Neural cell (in vitro differentiated cells): Measurements from ENCODE around the gene ZNF200. TPM values are rescaled to one million over a fixed set of nuclear protein-coding genes. Genes with fewer than 3 reads are reported as not detected.

Experiments used
- H2AFZ ChIP-seq: fragments of 200-600, 300-800 bp; sonication (generic), shearing (Covaris generic); 2 replicates; pipeline ENCODE4 v1.6.0; 2014; ENCODE audit warnings: low read depth, mild to moderate bottlenecking, antibody characterized with exemption, low read length, moderate library complexity
- H3F3A ChIP-seq: fragments of 200-600 bp; shearing (Covaris generic); 2 replicates; pipeline ENCODE4 v1.6.1; 2016; ENCODE audit warnings: mild to moderate bottlenecking, moderate library complexity, mixed read lengths, antibody characterized with exemption, low read length; ENCODE audit not compliant: insufficient read depth, poor library complexity, severe bottlenecking
- H3K27ac ChIP-seq: fragments of 200-600, 300-800 bp; sonication (generic), shearing (Covaris generic); 2 replicates; pipeline ENCODE4 v1.5.1; 2014; ENCODE audit warnings: mild to moderate bottlenecking, low read length, moderate library complexity
- H3K27me3 ChIP-seq: fragments of 300-800, 200-600 bp; sonication (generic), shearing (Covaris generic); 2 replicates; pipeline ENCODE4 v1.6.0; 2014; ENCODE audit warnings: mild to moderate bottlenecking, low read depth, low read length, moderate library complexity; ENCODE audit not compliant: insufficient read depth
- H3K36me3 ChIP-seq: fragments of 300-800, 200-600 bp; sonication (generic), shearing (Covaris generic); 2 replicates; pipeline ENCODE4 v1.5.1; 2014; ENCODE audit warnings: mild to moderate bottlenecking, antibody characterized with exemption, low read length, moderate library complexity; ENCODE audit not compliant: insufficient read depth
- H3K4me2 ChIP-seq: fragments of 300-800, 200-600 bp; sonication (generic), shearing (Covaris generic); 2 replicates; pipeline ENCODE4 v1.6.0; 2014; ENCODE audit warnings: mild to moderate bottlenecking, low read length
- H3K4me3 ChIP-seq: fragments of 300-800, 200-600 bp; sonication (generic), shearing (Covaris generic); 2 replicates; pipeline ENCODE4 v1.5.1; 2014; ENCODE audit warnings: mild to moderate bottlenecking, low read length, moderate library complexity
- H3K79me2 ChIP-seq: fragments of 200-600 bp; shearing (Covaris generic); replicated peaks from 2 replicates; pipeline ENCODE4 v1.6.0; 2014; ENCODE audit warnings: mild to moderate bottlenecking, low read length, moderate library complexity; ENCODE audit not compliant: insufficient read depth
- H3K9ac ChIP-seq: fragments of 300-800, 200-600 bp; sonication (generic), shearing (Covaris generic); 2 replicates; pipeline ENCODE4 v1.6.1; 2016; ENCODE audit warnings: mild to moderate bottlenecking, low read length, mixed read lengths
- H3K9me2 ChIP-seq: fragments of 200-600 bp; shearing (Covaris generic); 2 replicates; pipeline ENCODE4 v1.6.1; 2016; ENCODE audit warnings: mild to moderate bottlenecking, low read length, mixed read lengths; ENCODE audit not compliant: insufficient read depth
- H3K9me3 ChIP-seq: fragments of 200-600, 300-800 bp; sonication (generic), shearing (Covaris generic); 2 replicates; pipeline ENCODE4 v1.6.1; 2016; ENCODE audit warnings: mild to moderate bottlenecking, mixed run types, low read length, moderate library complexity, mixed read lengths
- H4K20me1 ChIP-seq: fragments of 200-600 bp; shearing (Covaris generic); 2 replicates; pipeline ENCODE4 v1.6.1; 2016; ENCODE audit warnings: mild to moderate bottlenecking, mixed run types; ENCODE audit not compliant: insufficient read depth
- EP300 ChIP-seq: fragments of 450-650 bp; conservative IDR thresholded peaks from 2 replicates; pipeline ENCODE4 v1.6.1; 2014; ENCODE audit warnings: antibody characterized with exemption, mild to moderate bottlenecking, moderate library complexity; ENCODE audit not compliant: poor library complexity, severe bottlenecking
- EZH2 ChIP-seq: fragments of 200-600, 300-800 bp; shearing (Covaris generic), sonication (generic); IDR thresholded peaks from 2 replicates; pipeline ENCODE4 v1.6.1; 2014; ENCODE audit warnings: antibody characterized with exemption, low read length, borderline replicate concordance, mild to moderate bottlenecking; ENCODE audit not compliant: insufficient read depth, poor library complexity, severe bottlenecking
- MXI1 ChIP-seq: fragments of 450-650 bp; conservative IDR thresholded peaks from 2 replicates; pipeline ENCODE4 v1.6.1; 2014; ENCODE audit warnings: antibody characterized with exemption, mild to moderate bottlenecking; ENCODE audit not compliant: poor library complexity, severe bottlenecking
- POLR2AphosphoS5 ChIP-seq: IDR thresholded peaks from 2 replicates; pipeline ENCODE4 v1.6.1; 2012
- RAD21 ChIP-seq: fragments of 450-650 bp; conservative IDR thresholded peaks from 2 replicates; pipeline ENCODE4 v1.6.1; 2014; ENCODE audit warnings: antibody characterized with exemption, mild to moderate bottlenecking, moderate library complexity
- SMC3 ChIP-seq: fragments of 450-650 bp; conservative IDR thresholded peaks from 2 replicates; pipeline ENCODE4 v1.6.1; 2014; ENCODE audit warnings: antibody characterized with exemption, mild to moderate bottlenecking, moderate library complexity; ENCODE audit not compliant: poor library complexity
- TAF1 ChIP-seq: IDR thresholded peaks from 2 replicates; pipeline ENCODE4 v1.6.1; 2012; ENCODE audit warnings: low read depth
- polyA plus RNA-seq: library from polyadenylated mRNA; depleted of rRNA; stranded (reverse); fragments of >200 nt; gene quantifications from 2 replicates; pipeline ENCODE4 v1.2.3, GENCODE V29; 2014
- TF ChIP-seq, protein P1 (sequence below): fragments of 450-650 bp; IDR thresholded peaks from 2 replicates; pipeline ENCODE4 v1.5.1; 2014; ENCODE audit warnings: antibody characterized with exemption, mild to moderate bottlenecking, moderate library complexity; ENCODE audit not compliant: poor library complexity, severe bottlenecking
- TF ChIP-seq, protein P2 (sequence below): IDR thresholded peaks from 2 replicates; pipeline ENCODE4 v1.6.1; 2012; ENCODE audit warnings: borderline replicate concordance

The ZNF200 gene
- polyA plus RNA-seq, 1 donor from 2014 or later = 20.8 TPM

DNA sequence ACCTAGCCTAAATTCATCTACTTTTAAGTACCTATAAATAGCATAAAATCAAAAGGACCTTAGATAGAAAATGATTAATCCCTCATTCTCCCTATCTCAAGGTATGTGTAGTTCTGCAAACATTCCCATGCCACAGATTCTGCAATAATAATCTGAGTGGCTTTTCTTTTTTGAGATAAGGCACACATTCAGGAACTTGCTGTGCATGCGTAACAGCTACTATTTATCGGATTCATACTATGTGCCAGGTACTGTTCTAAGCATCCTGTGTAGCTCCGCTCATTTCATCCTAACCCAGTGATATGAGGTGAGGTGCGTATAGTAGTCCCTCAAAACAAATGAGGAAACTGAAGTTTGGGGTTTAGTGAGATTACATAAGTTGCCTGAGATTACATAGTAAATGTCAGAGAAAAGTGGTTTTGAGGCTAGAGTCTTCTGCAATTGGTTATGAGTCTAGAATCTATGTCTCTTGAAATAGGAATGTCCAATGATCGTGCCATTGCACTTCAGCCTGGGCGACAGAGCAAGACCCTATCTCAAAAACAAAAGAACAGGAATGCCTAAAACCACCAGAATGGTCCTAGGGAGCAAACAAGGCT is 46.4 kb upstream of the ZNF200 start:
- Histone ChIP-seq H3K4me3 (peak overlapping the region; percentile 98), H4K20me1 (no peaks in the 10 kb centered on the region), H3K4me2 (no peak overlapping the region), H3F3A (no peaks in the 10 kb centered on the region), H3K9me2 (no peaks in the 10 kb centered on the region), H3K27ac (no peak overlapping the region), H2AFZ (no peak overlapping the region), H3K27me3 (no peaks in the 10 kb centered on the region), H3K36me3 (no peaks in the 10 kb centered on the region), H3K79me2 (peaks cover 27% of the 10 kb centered on the region), H3K9me3 (no peaks in the 10 kb centered on the region), H3K9ac (no peak overlapping the region)
- no peak for TF ChIP-seq POLR2AphosphoS5
- no peak for TF ChIP-seq EZH2
- TF ChIP-seq SMC3 = no peak
- TF ChIP-seq EP300 = no peak
- TF ChIP-seq, protein P1, sequence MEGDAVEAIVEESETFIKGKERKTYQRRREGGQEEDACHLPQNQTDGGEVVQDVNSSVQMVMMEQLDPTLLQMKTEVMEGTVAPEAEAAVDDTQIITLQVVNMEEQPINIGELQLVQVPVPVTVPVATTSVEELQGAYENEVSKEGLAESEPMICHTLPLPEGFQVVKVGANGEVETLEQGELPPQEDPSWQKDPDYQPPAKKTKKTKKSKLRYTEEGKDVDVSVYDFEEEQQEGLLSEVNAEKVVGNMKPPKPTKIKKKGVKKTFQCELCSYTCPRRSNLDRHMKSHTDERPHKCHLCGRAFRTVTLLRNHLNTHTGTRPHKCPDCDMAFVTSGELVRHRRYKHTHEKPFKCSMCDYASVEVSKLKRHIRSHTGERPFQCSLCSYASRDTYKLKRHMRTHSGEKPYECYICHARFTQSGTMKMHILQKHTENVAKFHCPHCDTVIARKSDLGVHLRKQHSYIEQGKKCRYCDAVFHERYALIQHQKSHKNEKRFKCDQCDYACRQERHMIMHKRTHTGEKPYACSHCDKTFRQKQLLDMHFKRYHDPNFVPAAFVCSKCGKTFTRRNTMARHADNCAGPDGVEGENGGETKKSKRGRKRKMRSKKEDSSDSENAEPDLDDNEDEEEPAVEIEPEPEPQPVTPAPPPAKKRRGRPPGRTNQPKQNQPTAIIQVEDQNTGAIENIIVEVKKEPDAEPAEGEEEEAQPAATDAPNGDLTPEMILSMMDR = no peak
- no peak for TF ChIP-seq TAF1
- TF ChIP-seq RAD21 = no peak
- TF ChIP-seq, protein P2, sequence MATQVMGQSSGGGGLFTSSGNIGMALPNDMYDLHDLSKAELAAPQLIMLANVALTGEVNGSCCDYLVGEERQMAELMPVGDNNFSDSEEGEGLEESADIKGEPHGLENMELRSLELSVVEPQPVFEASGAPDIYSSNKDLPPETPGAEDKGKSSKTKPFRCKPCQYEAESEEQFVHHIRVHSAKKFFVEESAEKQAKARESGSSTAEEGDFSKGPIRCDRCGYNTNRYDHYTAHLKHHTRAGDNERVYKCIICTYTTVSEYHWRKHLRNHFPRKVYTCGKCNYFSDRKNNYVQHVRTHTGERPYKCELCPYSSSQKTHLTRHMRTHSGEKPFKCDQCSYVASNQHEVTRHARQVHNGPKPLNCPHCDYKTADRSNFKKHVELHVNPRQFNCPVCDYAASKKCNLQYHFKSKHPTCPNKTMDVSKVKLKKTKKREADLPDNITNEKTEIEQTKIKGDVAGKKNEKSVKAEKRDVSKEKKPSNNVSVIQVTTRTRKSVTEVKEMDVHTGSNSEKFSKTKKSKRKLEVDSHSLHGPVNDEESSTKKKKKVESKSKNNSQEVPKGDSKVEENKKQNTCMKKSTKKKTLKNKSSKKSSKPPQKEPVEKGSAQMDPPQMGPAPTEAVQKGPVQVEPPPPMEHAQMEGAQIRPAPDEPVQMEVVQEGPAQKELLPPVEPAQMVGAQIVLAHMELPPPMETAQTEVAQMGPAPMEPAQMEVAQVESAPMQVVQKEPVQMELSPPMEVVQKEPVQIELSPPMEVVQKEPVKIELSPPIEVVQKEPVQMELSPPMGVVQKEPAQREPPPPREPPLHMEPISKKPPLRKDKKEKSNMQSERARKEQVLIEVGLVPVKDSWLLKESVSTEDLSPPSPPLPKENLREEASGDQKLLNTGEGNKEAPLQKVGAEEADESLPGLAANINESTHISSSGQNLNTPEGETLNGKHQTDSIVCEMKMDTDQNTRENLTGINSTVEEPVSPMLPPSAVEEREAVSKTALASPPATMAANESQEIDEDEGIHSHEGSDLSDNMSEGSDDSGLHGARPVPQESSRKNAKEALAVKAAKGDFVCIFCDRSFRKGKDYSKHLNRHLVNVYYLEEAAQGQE = no peak
- no peak for TF ChIP-seq MXI1

DNA sequence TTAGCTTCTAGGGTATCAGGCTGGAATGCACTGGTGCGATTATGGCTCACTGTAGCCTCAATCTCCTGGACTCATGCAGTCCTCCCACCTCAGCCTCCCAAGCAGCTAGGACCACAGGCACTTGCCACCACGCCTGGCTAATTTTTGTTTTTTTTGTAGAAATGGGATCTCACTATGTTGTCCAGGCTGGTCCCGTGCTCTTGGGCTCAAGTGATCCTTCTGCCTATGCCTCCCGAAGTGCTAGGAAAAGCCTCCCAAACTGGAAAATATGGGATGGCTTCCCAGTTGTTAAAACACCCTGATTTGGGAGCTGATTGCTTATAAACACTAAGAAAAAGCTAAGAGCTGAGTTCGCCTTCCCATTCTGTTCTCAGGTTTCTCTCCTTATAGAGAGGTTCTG is 41.7 kb upstream of the ZNF200 start:
- Histone ChIP-seq H3K9me3 (no peaks in the 10 kb centered on the region), H3K4me3 (no peak overlapping the region), H3K36me3 (no peaks in the 10 kb centered on the region), H3K9ac (no peak overlapping the region), H3K4me2 (no peak overlapping the region), H3F3A (no peaks in the 10 kb centered on the region), H2AFZ (no peak overlapping the region), H3K27me3 (no peaks in the 10 kb centered on the region), H4K20me1 (no peaks in the 10 kb centered on the region), H3K79me2 (no peaks in the 10 kb centered on the region), H3K27ac (no peak overlapping the region), H3K9me2 (no peaks in the 10 kb centered on the region)
- TF ChIP-seq, protein P2 = no peak
- no peak for TF ChIP-seq SMC3
- no peak for TF ChIP-seq TAF1
- TF ChIP-seq RAD21 = no peak
- no peak for TF ChIP-seq MXI1
- TF ChIP-seq EP300 = no peak
- TF ChIP-seq POLR2AphosphoS5 = no peak
- no peak for TF ChIP-seq EZH2
- TF ChIP-seq, protein P1 = no peak
